Measurements from ENCODE around the gene NAA25. TPM values are rescaled to one million over a fixed set of nuclear protein-coding genes. Genes with fewer than 3 reads are reported as not detected.
"Not testable (repeated sequence)": the region's sequence is repeated elsewhere in the genome, so short reads cannot be mapped to it uniquely, and the experiment has no call there.

The NAA25 gene
- total RNA-seq, 1 experiment from 2014 or later = 55.0 TPM

- H3K4me3 Mint-ChIP-seq (ENCODE audit: low read depth, unreplicated experiment) = no peak overlapping the region
- no peak for DNase-seq
- H3K27me3 Mint-ChIP-seq (ENCODE audit: unreplicated experiment) = no peaks in the 10 kb centered on the region
- CTCF ChIA-PET = no interaction called here
- intact Hi-C loops (cut with micrococcal nuclease; ENCODE audit: unreplicated experiment) = no loop called here
- peaks cover 34% of the 10 kb centered on the region for H3K4me1 Mint-ChIP-seq (ENCODE audit: low read depth, unreplicated experiment)
- TF ChIP-seq CTCF (IDR thresholded peaks at IDR 0.05; ENCODE audit: unreplicated experiment) = no peak
- H3K36me3 Mint-ChIP-seq (ENCODE audit: insufficient read depth, unreplicated experiment) = peaks cover 89% of the 10 kb centered on the region
- H3K9me3 Mint-ChIP-seq (ENCODE audit: low read depth, unreplicated experiment) = no peaks in the 10 kb centered on the region
- no TSS peak for BruUV-seq (replicated peaks)
- H3K27ac Mint-ChIP-seq (ENCODE audit: unreplicated experiment) = no peak overlapping the region
These were observed 6.5 kb downstream of the NAA25 start for GRCh38 chr12:112102127-112102526.

GRCh38 chr12:112100500-112100899 is 8.1 kb downstream of the NAA25 start:
- BruUV-seq (replicated peaks); H3K27ac Mint-ChIP-seq (ENCODE audit: unreplicated experiment); H3K9me3 Mint-ChIP-seq (ENCODE audit: low read depth, unreplicated experiment); CTCF ChIA-PET; H3K4me3 Mint-ChIP-seq (ENCODE audit: low read depth, unreplicated experiment); DNase-seq; H3K27me3 Mint-ChIP-seq (ENCODE audit: unreplicated experiment); intact Hi-C loops (cut with micrococcal nuclease; ENCODE audit: unreplicated experiment): not testable (repeated sequence)
- Mint-ChIP-seq H3K36me3 (ENCODE audit: insufficient read depth, unreplicated experiment) (peaks cover 86% of the 10 kb centered on the region), H3K4me1 (ENCODE audit: low read depth, unreplicated experiment) (peaks cover 37% of the 10 kb centered on the region)

- Mint-ChIP-seq H3K4me1 (ENCODE audit: low read depth, unreplicated experiment) (peaks cover 24% of the 10 kb centered on the region), H3K27me3 (ENCODE audit: unreplicated experiment) (no peaks in the 10 kb centered on the region), H3K27ac (ENCODE audit: unreplicated experiment) (no peak overlapping the region), H3K9me3 (ENCODE audit: low read depth, unreplicated experiment) (no peaks in the 10 kb centered on the region), H3K36me3 (ENCODE audit: insufficient read depth, unreplicated experiment) (peaks cover 72% of the 10 kb centered on the region), H3K4me3 (ENCODE audit: low read depth, unreplicated experiment) (no peak overlapping the region)
- DNase-seq = no peak
- CTCF ChIA-PET = interaction anchor here (0.6 kb wide), 4 partner anchors 15 to 1610 kb away, joined by 3 read pairs; no protein-coding TSS in a partner anchor
- intact Hi-C loops (cut with micrococcal nuclease; ENCODE audit: unreplicated experiment) = no loop called here
- no peak for TF ChIP-seq CTCF (IDR thresholded peaks at IDR 0.05; ENCODE audit: unreplicated experiment)
- BruUV-seq (replicated peaks) = no TSS peak
These were observed 10.9 kb downstream of the NAA25 start for GRCh38 chr12:112097641-112098040.

DNA sequence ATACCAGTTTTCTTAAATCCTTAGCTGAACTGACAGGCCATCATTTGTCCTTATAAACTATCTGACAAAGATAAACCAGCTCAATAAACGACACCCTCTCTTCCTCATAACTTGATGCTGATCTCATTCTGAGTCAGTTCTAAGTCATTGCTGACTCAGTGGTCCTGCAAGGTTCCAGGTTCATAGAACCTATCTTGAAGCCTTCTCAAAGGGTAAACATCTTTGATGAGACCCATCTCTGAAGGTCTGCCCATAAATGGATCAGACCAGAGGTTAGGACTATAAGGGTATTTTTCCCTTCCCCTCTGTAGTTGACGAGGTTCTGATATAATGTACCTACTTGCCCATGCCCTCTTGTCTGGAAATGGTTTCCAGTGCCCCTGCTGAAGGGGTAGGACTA is 11.9 kb downstream of the NAA25 start:
- TF ChIP-seq CTCF (IDR thresholded peaks at IDR 0.05; ENCODE audit: unreplicated experiment) = no peak
- intact Hi-C loops (cut with micrococcal nuclease; ENCODE audit: unreplicated experiment) = loop anchor here (1.0 kb wide), 1 partner anchor 12 kb away; the partner anchor contains the start of gene NAA25
- no peak for DNase-seq
- peak overlapping the region; percentile 3 for H3K27ac Mint-ChIP-seq (ENCODE audit: unreplicated experiment)
- no peaks in the 10 kb centered on the region for H3K9me3 Mint-ChIP-seq (ENCODE audit: low read depth, unreplicated experiment)
- no peak overlapping the region for H3K4me3 Mint-ChIP-seq (ENCODE audit: low read depth, unreplicated experiment)
- BruUV-seq (replicated peaks) = no TSS peak
- H3K4me1 Mint-ChIP-seq (ENCODE audit: low read depth, unreplicated experiment) = peaks cover 24% of the 10 kb centered on the region
- H3K27me3 Mint-ChIP-seq (ENCODE audit: unreplicated experiment) = no peaks in the 10 kb centered on the region
- CTCF ChIA-PET = interaction anchor here (0.6 to 0.7 kb wide), 2 partner anchors 155 to 187 kb away, joined by 3 to 4 read pairs; no protein-coding TSS in a partner anchor
- peaks cover 74% of the 10 kb centered on the region for H3K36me3 Mint-ChIP-seq (ENCODE audit: insufficient read depth, unreplicated experiment)

- H3K36me3 Mint-ChIP-seq (ENCODE audit: insufficient read depth, unreplicated experiment) = peaks cover 73% of the 10 kb centered on the region
- no peak for DNase-seq
- no peaks in the 10 kb centered on the region for H3K27me3 Mint-ChIP-seq (ENCODE audit: unreplicated experiment)
- H3K9me3 Mint-ChIP-seq (ENCODE audit: low read depth, unreplicated experiment) = no peaks in the 10 kb centered on the region
- no peak for TF ChIP-seq CTCF (IDR thresholded peaks at IDR 0.05; ENCODE audit: unreplicated experiment)
- BruUV-seq (replicated peaks) = no TSS peak
- peaks cover 24% of the 10 kb centered on the region for H3K4me1 Mint-ChIP-seq (ENCODE audit: low read depth, unreplicated experiment)
- H3K4me3 Mint-ChIP-seq (ENCODE audit: low read depth, unreplicated experiment) = no peak overlapping the region
- peak overlapping the region; percentile 3 for H3K27ac Mint-ChIP-seq (ENCODE audit: unreplicated experiment)
- CTCF ChIA-PET = interaction anchor here (0.6 to 0.7 kb wide), 2 partner anchors 155 to 187 kb away, joined by 3 to 4 read pairs; no protein-coding TSS in a partner anchor
- intact Hi-C loops (cut with micrococcal nuclease; ENCODE audit: unreplicated experiment) = loop anchor here (1.0 kb wide), 1 partner anchor 12 kb away; the partner anchor contains the start of gene NAA25
These were observed 12.5 kb downstream of the NAA25 start for GRCh38 chr12:112096070-112096469.
